Neuronal stem cell (in vitro differentiated cells): ENCODE data around the gene MMP11.
A peak's percentile ranks its signal among the peaks of the same experiment; 100 is the strongest.

Source experiments
- DNase-seq: peaks from one replicate; pipeline ENCODE4 v3.0.0-alpha.2; 2013; ENCODE audit warnings: low spot score
- H2AFZ ChIP-seq: one replicate; pipeline ENCODE4 v1.6.1; 2013; ENCODE audit warnings: mild to moderate bottlenecking, low read length, inconsistent platforms
- H2AK5ac ChIP-seq: 2 replicates; pipeline ENCODE4 v1.6.1; 2013; ENCODE audit warnings: low read depth, mild to moderate bottlenecking, inconsistent platforms, low read length, moderate library complexity, mixed read lengths
- H2BK120ac ChIP-seq: 2 replicates; pipeline ENCODE4 v1.6.1; 2013; ENCODE audit warnings: low read depth, mild to moderate bottlenecking, inconsistent platforms, low read length, moderate library complexity, mixed read lengths
- H2BK12ac ChIP-seq: one replicate; pipeline ENCODE4 v1.6.1; 2013; ENCODE audit warnings: low read length, inconsistent platforms
- H2BK15ac ChIP-seq: 2 replicates; pipeline ENCODE4 v1.6.1; 2013; ENCODE audit warnings: mild to moderate bottlenecking, low read length, inconsistent platforms, mixed read lengths
- H2BK5ac ChIP-seq: one replicate; pipeline ENCODE4 v1.6.1; 2013; ENCODE audit warnings: inconsistent platforms, mild to moderate bottlenecking, low read length, moderate library complexity
- H3K14ac ChIP-seq: one replicate; pipeline ENCODE4 v1.6.1; 2013; ENCODE audit warnings: low read length, inconsistent platforms
- H3K18ac ChIP-seq: 2 replicates; pipeline ENCODE4 v1.6.1; 2013; ENCODE audit warnings: low read length, inconsistent platforms
- H3K23ac ChIP-seq: 2 replicates; pipeline ENCODE4 v1.6.1; 2013; ENCODE audit warnings: low read depth, mild to moderate bottlenecking, mixed read lengths, low read length, inconsistent platforms; ENCODE audit not compliant: poor library complexity
- H3K27ac ChIP-seq: replicated peaks from 3 replicates; pipeline ENCODE4 v1.5.1; 2013; ENCODE audit warnings: low read length, inconsistent platforms
- H3K27me3 ChIP-seq, 3 experiments: 2 replicates each; pipeline ENCODE4 v1.6.1; 2013; ENCODE audit warnings: low read length in 3 of 3, mild to moderate bottlenecking in 2 of 3, inconsistent platforms in 1 of 3, low read depth in 1 of 3, mixed read lengths in 1 of 3, moderate library complexity in 1 of 3; ENCODE audit not compliant: control insufficient read depth in 3 of 3, insufficient read depth in 3 of 3
- H3K36me3 ChIP-seq, 2 donors: replicated peaks in 1 of 2; 2 replicates each; pipeline ENCODE4 v1.6.1; 2013; ENCODE audit warnings: low read length in 2 of 2; ENCODE audit not compliant: control insufficient read depth in 2 of 2, insufficient read depth in 2 of 2
- H3K4ac ChIP-seq: 2 replicates; pipeline ENCODE4 v1.6.1; 2013; ENCODE audit warnings: inconsistent platforms, mild to moderate bottlenecking, low read length, moderate library complexity
- H3K4me1 ChIP-seq, 2 donors: 1 replicate in 1 of 2; 2 replicates in 1 of 2; pipeline ENCODE4 v1.6.1; 2013; ENCODE audit warnings: low read length in 2 of 2, low read depth in 1 of 2; ENCODE audit not compliant: control insufficient read depth in 2 of 2, insufficient read depth in 1 of 2
- H3K4me2 ChIP-seq: one replicate; pipeline ENCODE4 v1.6.1; 2013; ENCODE audit warnings: mild to moderate bottlenecking, low read length, inconsistent platforms; ENCODE audit not compliant: insufficient read depth, poor library complexity, severe bottlenecking
- H3K4me3 ChIP-seq, 2 donors: 2 replicates each; pipeline ENCODE4 v1.5.1; 2013; ENCODE audit warnings: low read length in 2 of 2, mild to moderate bottlenecking in 2 of 2, inconsistent platforms in 1 of 2, moderate library complexity in 1 of 2
- H3K79me1 ChIP-seq: one replicate; pipeline ENCODE4 v1.6.1; 2013; ENCODE audit warnings: low read depth, mild to moderate bottlenecking, inconsistent platforms, low read length, moderate library complexity
- H3K9ac ChIP-seq: one replicate; pipeline ENCODE4 v1.6.1; 2013; ENCODE audit warnings: mild to moderate bottlenecking, low read depth, low read length, inconsistent platforms; ENCODE audit not compliant: poor library complexity
- H3K9me3 ChIP-seq, 2 donors: replicated peaks in 1 of 2; 2 replicates each; pipeline versions ENCODE3 to v1.6.1; 2013; ENCODE audit warnings: low read length in 2 of 2, mild to moderate bottlenecking in 2 of 2, inconsistent platforms in 1 of 2, low read depth in 1 of 2, mixed read lengths in 1 of 2, moderate library complexity in 1 of 2; ENCODE audit not compliant: control insufficient read depth in 2 of 2, insufficient read depth in 1 of 2
- H4K8ac ChIP-seq: one replicate; pipeline ENCODE4 v1.6.1; 2013; ENCODE audit warnings: low read depth, mild to moderate bottlenecking, inconsistent platforms, low read length, moderate library complexity
- H4K91ac ChIP-seq: one replicate; pipeline ENCODE4 v1.6.1; 2013; ENCODE audit warnings: low read length, low read depth, mild to moderate bottlenecking, inconsistent platforms; ENCODE audit not compliant: poor library complexity
- WGBS, 2 donors: extraction: QIAGEN DNeasy Blood & Tissue Kit; methylation state at CpG; one replicate each; pipeline ENCODE4 v1.1.7; 2013; ENCODE audit warnings: missing lambda C conversion rate in 2 of 2, mixed read lengths in 1 of 2; ENCODE audit not compliant: insufficient read length in 2 of 2, insufficient replicate concordance in 1 of 2; ENCODE audit errors: extremely low coverage in 2 of 2; 5-methylcytosine and 5-hydroxymethylcytosine counted together

Gene MMP11

DNA sequence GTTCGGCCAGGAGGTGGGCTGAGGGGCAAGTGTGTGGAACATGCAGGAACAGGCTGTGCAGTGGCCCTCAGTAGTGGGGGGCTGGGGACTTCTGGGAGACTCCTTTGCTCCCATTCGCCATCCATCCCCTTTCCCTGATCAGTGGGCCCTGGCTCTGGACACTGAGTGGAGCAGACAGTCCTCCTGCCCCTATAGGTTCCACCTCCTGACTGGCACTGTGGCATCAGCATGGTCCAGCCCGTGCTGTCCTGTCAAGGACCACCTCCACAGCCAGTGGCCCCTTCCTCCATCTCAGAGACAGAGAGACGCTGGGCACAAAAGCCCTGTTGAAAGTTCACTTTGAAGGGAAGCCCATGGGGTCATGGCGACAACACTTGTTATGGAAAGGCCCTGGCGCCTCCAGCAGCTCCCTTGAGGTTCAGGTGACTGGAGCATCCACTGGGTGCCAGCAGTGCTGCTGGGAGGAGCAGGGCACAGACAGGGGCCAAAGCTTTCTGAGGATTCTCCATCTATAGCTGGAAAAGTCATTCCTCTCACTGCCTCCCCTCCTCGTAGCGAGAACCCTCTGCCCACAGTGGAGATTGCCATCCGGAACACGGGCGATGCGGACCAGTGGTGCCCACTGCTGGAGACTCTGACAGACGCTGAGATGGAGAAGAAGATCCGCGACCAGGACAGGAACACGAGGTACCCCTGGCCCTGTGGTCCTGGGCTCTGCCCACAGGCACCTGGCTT lies 60.5 kb downstream of the MMP11 start:
- Histone ChIP-seq H3K4ac (no peak overlapping the region), H2AK5ac (no peak overlapping the region), H3K4me3 (no peak overlapping the region), H2BK5ac (no peak overlapping the region), H3K18ac (no peak overlapping the region), H3K9ac (peak overlapping the region; percentile 12), H3K27ac (no peak overlapping the region), H4K91ac (no peak overlapping the region), H3K23ac (no peak overlapping the region), H3K36me3 (peaks cover 50 to 81% of the 10 kb centered on the region in 2 donors), H2BK12ac (no peak overlapping the region), H3K27me3 (no peaks in the 10 kb centered on the region), H3K4me2 (no peak overlapping the region), H3K9me3 (no peaks in the 10 kb centered on the region), H4K8ac (no peak overlapping the region), H2BK15ac (no peak overlapping the region), H3K14ac (peak overlapping the region; percentile 73), H3K4me1 (peaks cover 3 to 4% of the 10 kb centered on the region in 2 donors), H3K79me1 (peaks cover 6% of the 10 kb centered on the region), H2BK120ac (no peak overlapping the region), H2AFZ (no peak overlapping the region)
- no CpG with 5 or more reads among the region's 16 CpGs for whole genome bisulfite sequencing, 2 donors
- no peak for DNase-seq
